ENCODE measurements around the gene BNIPL.

The BNIPL gene

DNA sequence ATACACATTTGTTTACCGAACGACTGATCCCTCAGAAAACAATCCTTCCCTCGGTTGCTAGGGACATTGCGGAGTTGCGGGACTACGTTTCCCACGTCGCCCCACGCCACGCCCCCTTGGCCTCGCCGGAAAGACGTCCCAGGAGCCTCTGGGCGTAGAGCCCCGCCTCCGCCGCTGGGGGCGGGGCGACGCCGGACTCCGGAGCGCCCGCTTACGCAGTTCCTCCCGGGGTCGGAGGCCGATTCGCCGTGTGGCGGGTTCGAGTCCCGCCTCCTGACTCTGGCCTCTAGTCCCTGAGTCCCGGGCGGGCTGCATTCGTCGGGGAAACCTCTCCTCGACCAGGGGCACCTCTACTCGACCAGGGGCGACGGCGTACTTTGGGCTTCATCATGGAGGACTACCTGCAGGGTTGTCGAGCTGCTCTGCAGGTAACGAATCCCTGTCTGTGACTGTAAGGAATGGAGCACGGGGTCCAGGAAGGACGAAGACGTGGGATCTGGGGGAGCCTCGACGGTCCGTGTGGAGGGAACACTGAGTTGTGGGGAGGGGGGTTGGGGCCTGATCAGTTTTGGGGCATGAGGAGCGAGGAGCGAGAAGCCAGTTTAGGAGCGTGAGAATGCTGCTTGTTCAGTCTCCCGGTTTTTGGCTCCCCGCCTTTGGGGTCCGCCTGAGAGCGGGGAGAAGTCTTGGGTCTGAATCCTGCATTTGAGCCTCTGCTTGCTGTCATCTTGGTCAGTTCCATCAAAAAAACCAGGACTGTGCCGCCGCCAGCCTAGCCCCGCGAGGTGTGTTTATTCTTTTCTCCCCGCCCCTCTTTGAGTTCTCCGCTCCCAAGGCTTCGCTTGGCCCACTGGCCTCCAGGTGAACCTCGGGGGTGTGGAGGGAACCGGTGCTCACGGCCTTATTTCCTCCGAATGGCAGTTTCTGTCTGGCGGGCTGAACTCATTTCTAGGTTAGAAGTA lies 27.9 kb upstream of the BNIPL start, which contains the start of gene PRUNE1:
Gene PRUNE1, plus strand, starts transcription at position 206 of the 962 bp plus-strand sequence. Its CDS starts 184 bp downstream, at position 390.
- peak within 1 kb of the TSS; percentile 92 for H3K4me3 ChIP-seq (ENCODE audit: low read depth, low read length)
- TF ChIP-seq, protein P1, sequence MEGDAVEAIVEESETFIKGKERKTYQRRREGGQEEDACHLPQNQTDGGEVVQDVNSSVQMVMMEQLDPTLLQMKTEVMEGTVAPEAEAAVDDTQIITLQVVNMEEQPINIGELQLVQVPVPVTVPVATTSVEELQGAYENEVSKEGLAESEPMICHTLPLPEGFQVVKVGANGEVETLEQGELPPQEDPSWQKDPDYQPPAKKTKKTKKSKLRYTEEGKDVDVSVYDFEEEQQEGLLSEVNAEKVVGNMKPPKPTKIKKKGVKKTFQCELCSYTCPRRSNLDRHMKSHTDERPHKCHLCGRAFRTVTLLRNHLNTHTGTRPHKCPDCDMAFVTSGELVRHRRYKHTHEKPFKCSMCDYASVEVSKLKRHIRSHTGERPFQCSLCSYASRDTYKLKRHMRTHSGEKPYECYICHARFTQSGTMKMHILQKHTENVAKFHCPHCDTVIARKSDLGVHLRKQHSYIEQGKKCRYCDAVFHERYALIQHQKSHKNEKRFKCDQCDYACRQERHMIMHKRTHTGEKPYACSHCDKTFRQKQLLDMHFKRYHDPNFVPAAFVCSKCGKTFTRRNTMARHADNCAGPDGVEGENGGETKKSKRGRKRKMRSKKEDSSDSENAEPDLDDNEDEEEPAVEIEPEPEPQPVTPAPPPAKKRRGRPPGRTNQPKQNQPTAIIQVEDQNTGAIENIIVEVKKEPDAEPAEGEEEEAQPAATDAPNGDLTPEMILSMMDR (IDR thresholded peaks at IDR 0.05; ENCODE audit: low read depth, low read length, missing control alignments), result no peak
- peak; percentile 88 for DNase-seq (ENCODE audit: low read depth)
- in situ Hi-C loops (cut with HindIII; ENCODE audit: low sequenced_read_pairs), result no loop called here

- TF ChIP-seq, protein P1 (IDR thresholded peaks at IDR 0.05; ENCODE audit: low read depth, low read length, missing control alignments), result no peak
- DNase-seq (ENCODE audit: low read depth), result peak; percentile 81
- in situ Hi-C loops (cut with HindIII; ENCODE audit: low sequenced_read_pairs), result no loop called here
- H3K4me3 ChIP-seq (ENCODE audit: low read depth, low read length), result peak overlapping the region; percentile 92
Observed at GRCh38 chr1:151009206-151009587, 27.2 kb upstream of the BNIPL start.

DNA sequence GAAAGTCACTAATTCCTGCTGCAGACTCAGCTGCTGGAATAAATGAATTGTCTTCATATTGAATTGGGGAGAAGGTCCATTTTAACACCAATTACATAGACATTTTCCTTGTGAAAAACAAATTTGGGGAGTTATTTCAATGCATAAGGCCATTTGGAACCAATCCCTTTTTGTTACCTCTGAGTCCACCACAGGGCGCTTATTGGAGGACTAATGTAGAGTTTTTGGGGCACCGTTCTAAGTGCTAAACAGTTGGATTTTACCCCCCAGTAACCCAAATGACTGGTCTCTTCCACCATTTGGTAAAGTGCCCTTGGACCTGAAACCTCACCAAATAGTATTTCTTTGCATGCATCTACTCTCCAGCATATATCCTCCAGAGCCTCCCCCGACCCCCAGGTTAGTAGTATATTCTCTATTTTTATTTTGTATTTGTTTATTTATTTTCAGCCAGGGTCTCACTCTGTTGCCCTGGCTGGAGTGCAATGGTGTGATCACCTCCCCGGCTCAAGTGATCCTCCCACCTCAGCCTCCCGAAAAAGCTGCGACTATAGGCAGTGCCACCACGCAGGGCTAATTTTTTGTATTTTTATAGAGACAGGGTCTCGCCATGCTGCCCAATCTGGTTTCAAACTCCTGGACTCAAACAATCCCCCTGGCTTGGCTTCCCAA lies 26.6 kb upstream of the BNIPL start:
- TF ChIP-seq, protein P1 (IDR thresholded peaks at IDR 0.05; ENCODE audit: low read depth, low read length, missing control alignments), result no peak
- in situ Hi-C loops (cut with HindIII; ENCODE audit: low sequenced_read_pairs), result no loop called here
- DNase-seq (ENCODE audit: low read depth), result no peak
- H3K4me3 ChIP-seq (ENCODE audit: low read depth, low read length), result peak overlapping the region; percentile 92

- H3K4me3 ChIP-seq (ENCODE audit: low read depth, low read length), result no peak overlapping the region
- TF ChIP-seq, protein P1 (IDR thresholded peaks at IDR 0.05; ENCODE audit: low read depth, low read length, missing control alignments), result no peak
- DNase-seq (ENCODE audit: low read depth), result no peak
- in situ Hi-C loops (cut with HindIII; ENCODE audit: low sequenced_read_pairs), result no loop called here
Observed at GRCh38 chr1:151010346-151010726, 26.1 kb upstream of the BNIPL start.

DNA sequence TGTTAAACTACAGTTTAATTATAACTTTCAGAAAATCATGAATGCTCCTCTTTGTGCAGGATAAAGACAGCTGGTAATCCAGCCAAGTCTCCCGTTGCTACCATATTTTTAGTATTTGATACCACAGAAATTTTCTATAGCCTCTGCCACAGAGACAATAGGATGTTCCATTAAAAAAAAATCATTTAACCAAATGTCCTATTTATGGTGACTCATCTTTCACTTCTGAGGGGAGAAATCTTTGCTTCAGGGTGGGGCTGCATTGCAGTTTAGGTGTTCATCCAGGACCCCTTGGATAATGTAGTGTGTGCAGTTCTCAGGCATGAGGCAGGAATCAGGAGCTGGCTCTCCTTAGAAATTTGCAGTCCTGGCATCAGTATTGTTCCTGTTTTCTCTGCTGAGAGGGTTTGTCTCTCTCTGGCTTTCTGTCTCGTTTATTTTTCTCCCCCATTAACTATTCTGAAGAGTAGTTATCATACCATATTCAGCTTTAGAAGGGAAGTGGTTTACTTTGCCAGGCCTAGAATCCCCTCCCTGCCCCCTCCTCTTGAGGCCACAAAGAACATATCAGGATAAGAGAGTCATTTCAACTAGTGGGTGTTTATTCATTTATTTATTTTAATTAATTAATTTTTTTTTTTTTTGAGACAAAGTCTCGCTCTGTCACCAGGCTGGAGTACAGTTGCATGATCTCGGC lies 25.1 kb upstream of the BNIPL start:
- in situ Hi-C loops (cut with HindIII; ENCODE audit: low sequenced_read_pairs), result no loop called here
- TF ChIP-seq, protein P1 (IDR thresholded peaks at IDR 0.05; ENCODE audit: low read depth, low read length, missing control alignments), result no peak
- H3K4me3 ChIP-seq (ENCODE audit: low read depth, low read length), result no peak overlapping the region
- DNase-seq (ENCODE audit: low read depth), result no peak
